ENCODE results near the gene CSGALNACT2.

The CSGALNACT2 gene

GRCh38 chr10:43112608-43112961, 25.7 kb upstream of the CSGALNACT2 start:
- DNase-seq, result no peak

- DNase-seq, result no peak
Observed at GRCh38 chr10:43113201-43114087, 24.8 kb upstream of the CSGALNACT2 start.

DNA sequence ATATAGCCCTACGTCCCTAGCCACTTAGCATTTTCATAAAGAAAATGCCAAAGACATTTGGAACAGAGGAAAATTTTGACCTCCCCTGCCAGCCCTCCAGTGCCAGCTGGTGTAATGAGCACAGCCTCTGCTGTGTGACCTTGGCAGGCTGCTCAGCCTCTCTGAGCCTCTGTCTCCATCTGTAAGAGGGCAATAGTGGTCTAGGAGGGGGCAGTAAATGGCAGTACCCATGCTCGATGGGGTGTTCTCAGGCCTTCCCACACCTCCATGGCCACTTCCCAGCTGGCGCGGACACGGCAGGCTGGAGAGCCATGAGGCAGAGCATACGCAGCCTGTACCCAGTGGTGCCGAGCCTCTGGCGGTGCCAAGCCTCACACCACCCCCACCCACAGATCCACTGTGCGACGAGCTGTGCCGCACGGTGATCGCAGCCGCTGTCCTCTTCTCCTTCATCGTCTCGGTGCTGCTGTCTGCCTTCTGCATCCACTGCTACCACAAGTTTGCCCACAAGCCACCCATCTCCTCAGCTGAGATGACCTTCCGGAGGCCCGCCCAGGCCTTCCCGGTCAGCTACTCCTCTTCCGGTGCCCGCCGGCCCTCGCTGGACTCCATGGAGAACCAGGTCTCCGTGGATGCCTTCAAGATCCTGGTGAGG, 24.0 kb upstream of the CSGALNACT2 start:
- DNase-seq, result no peak

DNA sequence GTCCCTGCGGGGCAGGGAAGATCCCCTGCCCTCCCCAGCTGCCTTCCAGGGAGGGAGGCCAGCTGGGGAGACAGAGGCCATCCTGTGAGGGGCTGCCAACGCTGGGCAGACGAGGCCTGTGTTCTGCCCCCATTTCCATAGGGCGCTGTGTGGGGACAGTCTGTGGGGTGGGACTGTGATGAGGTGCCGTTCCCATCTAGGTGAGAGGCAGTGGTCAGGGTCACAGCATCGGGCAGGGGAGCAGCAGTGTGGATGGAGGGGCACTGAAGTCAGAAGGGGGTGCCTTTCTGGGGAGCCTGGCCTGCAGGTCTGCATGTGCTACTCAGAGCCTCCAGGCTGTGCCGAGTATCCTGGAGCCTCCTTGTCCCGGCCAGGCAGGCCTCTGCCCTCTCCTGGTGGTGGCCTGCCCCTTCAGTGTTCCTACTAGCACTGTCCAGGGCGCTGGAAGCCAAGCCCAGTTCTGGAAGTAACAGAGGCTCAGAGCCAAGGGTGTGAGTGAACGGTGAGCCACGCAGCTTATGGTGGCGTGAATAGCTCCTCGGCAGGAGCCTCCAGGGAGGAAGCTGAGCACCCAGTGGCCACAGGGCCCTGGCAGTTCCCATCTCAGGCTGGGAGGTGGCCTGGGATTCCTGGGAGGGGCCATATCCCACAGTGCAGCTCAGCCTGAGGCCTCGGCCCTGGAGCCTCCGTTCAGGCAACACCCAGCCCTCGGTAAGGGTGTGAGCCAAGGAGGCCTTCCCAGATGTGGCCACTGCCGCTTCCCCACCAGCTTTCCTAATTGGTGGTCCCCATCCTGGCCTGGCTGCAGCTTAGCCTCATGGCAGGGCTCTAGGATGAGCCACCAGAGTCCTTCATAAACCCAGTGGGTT, 23.3 kb upstream of the CSGALNACT2 start:
- DNase-seq, result no peak

DNA sequence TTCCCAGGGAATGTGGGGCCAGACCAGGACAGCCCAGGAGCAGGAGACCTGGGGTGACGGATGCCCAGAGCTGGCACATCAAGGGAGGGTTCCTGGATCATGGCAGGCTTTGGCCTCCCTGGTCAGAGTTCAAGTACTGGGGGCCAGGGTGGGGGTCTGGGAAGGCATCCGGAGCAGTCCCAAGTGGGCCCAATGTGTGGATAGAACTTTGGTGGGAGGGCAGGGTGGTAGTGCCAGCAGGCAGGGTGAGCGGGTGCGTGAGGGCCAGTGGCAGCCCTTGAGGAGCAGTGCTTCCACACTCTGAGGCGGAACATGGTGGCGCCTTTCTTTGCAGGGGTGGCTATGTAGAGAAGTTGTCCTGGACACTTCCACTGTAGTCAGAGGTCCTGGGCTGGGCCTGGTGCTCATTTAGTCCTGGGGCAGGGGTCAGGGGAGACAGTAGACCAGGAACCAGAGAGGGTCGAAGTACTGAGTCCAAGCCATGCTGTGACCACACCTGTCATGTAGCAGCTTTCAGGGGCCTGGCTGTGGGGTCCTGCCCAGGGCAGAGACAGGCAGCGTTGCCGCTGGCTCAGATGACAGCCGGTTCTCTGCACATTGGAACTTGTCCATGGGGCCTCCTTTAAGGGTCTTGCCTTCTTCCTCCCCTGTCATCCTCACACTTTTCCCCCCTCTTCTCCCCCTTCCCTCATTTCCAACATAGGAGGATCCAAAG, 22.2 kb upstream of the CSGALNACT2 start:
- no peak for DNase-seq

- DNase-seq, result no peak
Observed at GRCh38 chr10:43116596-43116995, 21.6 kb upstream of the CSGALNACT2 start.

DNA sequence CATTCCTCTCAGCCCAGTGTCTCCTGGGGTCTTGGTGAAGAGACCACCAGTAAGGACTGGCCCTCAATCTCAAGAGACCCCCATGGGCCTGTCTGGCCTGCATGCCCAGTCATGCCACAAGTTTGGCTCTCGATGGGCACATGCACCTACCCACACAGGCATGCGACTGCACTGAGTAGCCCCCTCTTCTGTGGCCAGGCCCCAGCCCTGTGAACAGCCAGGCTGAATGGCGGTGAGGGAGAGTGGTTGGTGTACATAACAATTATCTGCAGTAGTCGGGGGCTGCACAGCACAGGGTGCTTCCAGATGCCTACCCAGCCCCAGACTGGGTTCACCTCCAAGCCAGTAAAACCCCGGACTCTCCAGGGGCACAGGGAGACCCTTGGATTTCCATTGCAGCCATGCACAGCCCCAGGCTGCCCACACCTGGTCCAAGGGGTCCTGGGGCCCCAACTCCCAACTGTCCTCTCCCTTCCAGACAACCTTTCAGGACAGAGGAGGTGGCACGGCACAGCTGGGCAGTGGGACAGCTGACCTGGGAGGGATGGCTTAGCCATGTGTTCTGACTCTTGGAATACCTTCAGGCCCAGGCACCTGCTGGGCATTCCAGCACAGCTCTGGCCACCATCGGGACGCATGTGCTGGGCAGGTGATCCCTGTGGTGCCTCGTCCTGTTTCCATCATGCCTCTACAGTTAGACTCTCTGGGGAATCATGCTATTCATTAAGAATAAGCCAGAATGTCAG, 21.0 kb upstream of the CSGALNACT2 start:
- no peak for DNase-seq

DNA sequence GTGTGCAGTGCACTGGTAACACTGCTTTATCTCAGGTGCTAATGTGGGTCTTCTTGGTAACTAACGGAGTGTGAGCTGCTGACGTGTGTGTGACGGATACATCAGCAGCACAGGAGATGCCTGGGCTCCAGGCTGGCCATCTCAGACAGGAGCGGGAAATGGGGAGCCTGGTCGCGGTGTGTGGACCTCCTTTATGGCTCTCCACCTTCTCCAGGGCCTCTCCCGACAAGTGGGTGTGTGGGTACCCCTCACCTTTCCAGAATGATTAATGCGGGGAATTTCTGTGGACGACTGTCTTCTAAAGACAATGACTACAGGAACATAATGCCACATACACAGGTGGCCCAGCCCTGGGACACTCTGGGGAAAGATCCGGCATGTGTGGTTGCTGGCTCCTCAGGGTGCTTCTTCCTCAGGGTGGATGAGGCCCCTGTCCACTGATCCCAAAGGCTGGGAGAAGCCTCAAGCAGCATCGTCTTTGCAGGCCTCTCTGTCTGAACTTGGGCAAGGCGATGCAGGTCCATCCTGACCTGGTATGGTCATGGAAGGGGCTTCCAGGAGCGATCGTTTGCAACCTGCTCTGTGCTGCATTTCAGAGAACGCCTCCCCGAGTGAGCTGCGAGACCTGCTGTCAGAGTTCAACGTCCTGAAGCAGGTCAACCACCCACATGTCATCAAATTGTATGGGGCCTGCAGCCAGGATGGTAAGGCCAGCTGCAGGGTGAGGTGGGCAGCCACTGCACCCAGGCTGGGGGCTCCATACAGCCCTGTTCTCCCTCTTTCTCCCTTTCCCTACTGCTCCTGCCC, 20.3 kb upstream of the CSGALNACT2 start:
- DNase-seq, result no peak

DNA sequence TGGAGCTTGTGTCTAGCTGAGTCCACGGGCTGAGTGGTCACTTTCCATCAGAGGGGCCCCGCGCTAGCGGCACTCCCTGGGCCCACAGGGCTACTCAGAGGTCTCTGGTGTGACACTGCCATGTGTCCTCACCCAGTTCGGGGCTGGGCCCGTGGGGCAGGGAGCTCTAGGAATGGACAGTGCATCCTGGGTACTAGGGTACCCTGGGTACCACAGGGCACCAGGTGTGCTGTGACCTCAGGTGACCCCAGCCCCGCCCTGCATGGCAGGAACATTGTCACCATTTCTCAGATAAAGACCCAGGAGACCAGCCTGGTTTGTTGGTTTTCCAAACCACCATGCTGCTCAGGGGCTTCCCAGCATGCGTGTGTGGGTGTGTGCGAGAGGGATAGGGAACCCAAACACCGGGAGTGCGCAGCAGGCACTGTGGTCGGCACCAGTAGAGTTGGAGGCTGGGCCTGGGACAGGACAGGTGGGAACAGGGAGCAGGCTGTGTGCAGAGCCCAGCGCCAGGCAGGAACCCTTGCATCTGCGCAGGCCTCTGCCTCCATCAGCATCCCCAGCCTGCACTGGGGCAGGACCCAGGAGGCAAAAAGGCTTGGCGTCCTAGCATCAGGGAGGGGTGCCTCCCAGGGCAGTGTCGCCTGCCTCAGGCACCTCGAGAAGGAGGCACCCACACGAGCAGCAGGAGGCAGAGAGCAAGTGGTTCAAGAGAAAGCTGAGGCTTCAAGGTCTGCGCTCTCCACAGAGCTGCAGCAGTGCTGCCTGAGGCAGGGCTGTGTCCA, 19.4 kb upstream of the CSGALNACT2 start:
- no peak for DNase-seq

DNA sequence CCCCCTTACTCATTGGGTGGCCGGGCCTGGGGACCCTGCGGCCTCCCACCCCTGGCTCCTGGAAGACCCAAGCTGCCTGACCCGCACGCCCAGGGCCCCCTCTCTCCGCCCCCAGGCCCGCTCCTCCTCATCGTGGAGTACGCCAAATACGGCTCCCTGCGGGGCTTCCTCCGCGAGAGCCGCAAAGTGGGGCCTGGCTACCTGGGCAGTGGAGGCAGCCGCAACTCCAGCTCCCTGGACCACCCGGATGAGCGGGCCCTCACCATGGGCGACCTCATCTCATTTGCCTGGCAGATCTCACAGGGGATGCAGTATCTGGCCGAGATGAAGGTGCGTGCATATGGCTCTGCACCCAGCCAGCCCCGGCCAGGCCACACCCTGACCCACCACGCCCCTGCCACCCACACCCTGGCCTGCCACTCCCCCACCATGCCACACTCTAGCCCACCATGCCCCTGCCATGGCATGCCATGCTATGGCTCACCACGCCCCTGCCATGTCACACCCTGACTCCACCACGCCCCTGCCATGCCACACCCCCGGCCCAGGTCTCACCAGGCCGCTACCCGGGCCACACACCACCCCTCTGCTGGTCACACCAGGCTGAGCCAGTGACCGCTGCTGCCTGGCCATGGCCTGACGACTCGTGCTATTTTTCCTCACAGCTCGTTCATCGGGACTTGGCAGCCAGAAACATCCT, 18.7 kb upstream of the CSGALNACT2 start:
- no peak for DNase-seq

DNA sequence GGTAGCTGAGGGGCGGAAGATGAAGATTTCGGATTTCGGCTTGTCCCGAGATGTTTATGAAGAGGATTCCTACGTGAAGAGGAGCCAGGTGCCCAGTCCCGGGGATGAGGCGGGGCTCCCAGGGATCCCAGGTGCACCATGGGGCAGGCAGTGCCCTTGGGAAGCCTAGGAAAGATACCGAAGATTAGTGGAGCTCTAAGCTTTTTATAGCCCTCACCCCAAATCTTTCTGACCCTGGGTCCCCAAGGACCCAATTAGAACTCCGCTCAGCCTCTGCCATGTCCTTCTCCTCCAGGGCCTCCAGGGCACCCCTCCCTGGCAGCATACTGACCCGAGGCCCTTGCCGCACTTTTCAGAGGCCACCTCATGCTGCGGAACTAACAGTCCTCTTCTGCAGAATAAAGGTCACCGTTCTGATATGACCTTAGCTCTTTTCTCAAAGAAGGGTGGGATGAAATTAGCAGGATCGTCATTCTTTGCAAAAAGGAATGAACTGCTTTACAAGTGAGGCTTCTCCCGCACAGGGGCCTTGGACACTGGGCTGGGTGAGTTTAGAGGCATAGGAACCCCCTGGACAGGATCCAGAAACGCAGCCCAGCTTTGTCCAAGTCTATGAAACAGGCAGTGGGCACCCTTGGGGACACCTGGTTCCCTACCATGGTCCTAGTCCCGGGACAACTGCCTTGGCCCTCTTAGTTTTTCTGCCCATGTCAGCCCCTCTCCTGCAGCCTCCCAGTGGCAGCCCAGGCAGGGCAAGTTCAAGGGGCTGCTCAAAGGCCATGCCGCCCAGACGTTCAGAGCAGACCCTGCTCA, 17.9 kb upstream of the CSGALNACT2 start:
- no peak for DNase-seq

DNA sequence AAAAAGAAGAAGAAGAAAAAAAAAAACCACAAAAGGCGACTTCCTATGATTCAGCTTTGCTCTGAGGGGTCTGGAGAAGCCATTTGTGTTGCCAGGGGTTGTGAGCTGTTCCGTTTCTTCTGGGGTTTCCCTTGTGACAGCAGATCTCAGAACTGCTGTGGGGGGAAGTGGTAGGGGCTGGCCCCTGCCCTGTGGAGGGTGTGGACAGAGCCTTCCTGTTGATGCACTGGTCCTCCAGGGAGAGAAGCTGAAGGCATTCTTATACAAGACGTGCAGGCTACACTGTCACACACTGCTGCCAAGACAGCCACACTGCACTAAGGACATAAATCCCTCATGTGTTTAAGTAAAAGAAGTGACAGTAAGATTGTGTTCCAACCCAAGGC, 17.3 kb upstream of the CSGALNACT2 start:
- DNase-seq, result peak; percentile 53

DNA sequence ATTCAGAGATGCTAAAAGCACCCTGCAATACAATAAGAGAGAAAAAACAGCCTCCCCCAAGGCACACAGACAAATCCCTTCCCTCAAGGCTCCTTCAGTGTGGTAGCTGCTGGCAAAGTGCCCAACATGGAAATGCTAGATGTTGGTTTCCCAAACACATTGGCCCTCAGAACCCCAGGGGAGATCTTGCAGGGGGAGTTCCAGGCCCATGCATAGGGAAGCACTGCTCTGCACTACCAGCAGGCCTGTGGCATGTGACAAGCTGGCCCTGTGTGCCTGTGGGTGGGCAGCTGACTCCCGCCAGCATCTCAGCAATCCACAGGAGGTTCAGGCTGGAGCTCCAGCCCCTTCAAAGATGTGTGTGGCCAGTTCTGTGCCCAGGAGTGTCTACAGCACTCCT, 16.8 kb upstream of the CSGALNACT2 start:
- no peak for DNase-seq

DNA sequence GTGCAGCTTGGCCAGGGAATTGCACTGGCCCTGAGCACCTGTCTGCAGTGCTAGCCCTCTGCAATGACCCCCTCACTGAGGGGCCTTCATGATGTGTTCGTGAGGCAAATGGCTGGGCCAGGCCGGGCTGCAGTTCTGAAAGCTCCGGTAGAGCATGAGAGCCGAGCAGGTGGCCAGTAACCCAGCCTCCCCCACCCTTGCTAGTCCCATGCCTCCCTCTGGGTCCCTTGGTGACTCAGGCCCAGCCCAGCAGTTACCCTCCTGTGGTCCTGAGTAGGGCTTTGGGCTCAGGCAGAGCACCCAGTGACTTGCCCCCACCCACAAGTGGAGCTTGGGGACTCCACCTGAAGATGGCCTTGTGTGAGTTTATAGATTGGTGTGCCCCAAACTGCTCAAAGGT, 16.1 kb upstream of the CSGALNACT2 start:
- DNase-seq, result no peak

DNA sequence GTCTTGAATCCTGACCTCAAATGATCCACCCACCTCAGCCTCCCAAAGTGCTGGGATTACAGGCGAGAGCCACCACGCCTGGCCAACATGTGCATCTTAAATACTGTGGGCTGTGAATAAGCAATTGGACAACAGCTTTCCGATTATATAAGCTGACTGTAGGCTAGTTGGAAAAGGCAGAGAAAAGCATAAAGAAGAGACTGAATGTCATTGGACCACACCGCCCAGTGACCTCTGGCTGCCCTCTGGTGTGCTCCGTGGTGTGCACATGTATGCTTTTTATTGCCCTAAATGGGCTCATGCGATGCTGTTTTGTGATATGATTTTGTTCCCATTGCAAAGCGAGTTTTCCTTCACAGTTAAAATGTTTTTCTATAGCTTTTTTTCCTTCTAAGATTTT, 15.4 kb upstream of the CSGALNACT2 start:
- DNase-seq, result no peak

- no peak for DNase-seq
Observed at GRCh38 chr10:43123361-43124093, 14.7 kb upstream of the CSGALNACT2 start.

DNA sequence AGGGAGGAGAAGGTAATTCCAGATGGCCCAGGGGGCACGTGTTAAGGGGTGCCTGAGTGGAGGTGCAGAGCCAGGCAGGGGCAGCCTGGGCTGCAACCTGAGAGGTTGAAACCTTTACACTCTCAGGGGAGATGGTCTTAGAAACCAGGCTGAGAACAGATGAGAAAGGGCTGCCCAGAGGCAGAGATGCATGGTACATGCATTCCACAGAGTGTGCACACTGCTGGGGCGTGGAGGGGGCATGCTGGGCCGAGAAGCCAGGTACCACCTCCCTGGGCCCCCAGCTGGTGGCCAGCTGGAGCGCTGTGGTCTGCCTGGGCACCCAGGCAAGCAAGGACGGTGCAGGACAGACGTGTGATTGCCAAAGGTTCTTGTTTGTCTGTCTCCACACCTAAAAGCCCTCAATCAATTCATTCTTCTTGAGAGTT, 14.1 kb upstream of the CSGALNACT2 start:
- DNase-seq, result no peak
